SU-DHL-6 (cell line): ENCODE results near the gene TESMIN.

Experiments
- H2AFZ ChIP-seq: fragments of 200-600 bp; sonication (generic); 2 replicates; pipeline ENCODE4 v1.6.1; 2014; ENCODE audit warnings: low read depth, mild to moderate bottlenecking, moderate library complexity, mixed read lengths, antibody characterized with exemption, low read length; ENCODE audit not compliant: severe bottlenecking
- H3F3A ChIP-seq: fragments of 200-600 bp; shearing (Covaris generic); 2 replicates; pipeline ENCODE4 v1.6.0; 2016; ENCODE audit warnings: antibody characterized with exemption, mild to moderate bottlenecking; ENCODE audit not compliant: insufficient read depth
- H3K27ac ChIP-seq: fragments of 200-600 bp; sonication (generic); 2 replicates; pipeline ENCODE4 v1.5.1; 2016; ENCODE audit warnings: low read depth, mild to moderate bottlenecking, low read length, moderate library complexity, mixed read lengths
- H3K27me3 ChIP-seq: fragments of 200-600 bp; sonication (generic), shearing (Covaris generic); 2 replicates; pipeline ENCODE4 v1.6.0; 2014; ENCODE audit warnings: mild to moderate bottlenecking, low read length
- H3K36me3 ChIP-seq: fragments of 200-600 bp; sonication (generic); 2 replicates; pipeline ENCODE4 v1.6.1; 2014; ENCODE audit warnings: mild to moderate bottlenecking, low read length, mixed read lengths
- H3K4me2 ChIP-seq: fragments of 300-600, 200-600 bp; shearing (Covaris generic), sonication (generic); 2 replicates; pipeline ENCODE4 v1.6.0; 2014; ENCODE audit warnings: low read length, low read depth, mild to moderate bottlenecking; ENCODE audit not compliant: poor library complexity, severe bottlenecking
- H3K4me3 ChIP-seq: fragments of 200-600 bp; sonication (generic); 2 replicates; pipeline ENCODE4 v1.5.1; 2014; ENCODE audit warnings: antibody characterized with exemption, low read length, mild to moderate bottlenecking, mixed read lengths; ENCODE audit not compliant: insufficient read depth, poor library complexity, severe bottlenecking
- H3K79me2 ChIP-seq: fragments of 200-600 bp; sonication (generic); 2 replicates; pipeline ENCODE4 v1.6.1; 2014; ENCODE audit warnings: mild to moderate bottlenecking, low read length, moderate library complexity; ENCODE audit not compliant: insufficient read depth
- H3K9ac ChIP-seq: fragments of 200-600 bp; sonication (generic); 2 replicates; pipeline ENCODE4 v1.7.0; 2014; ENCODE audit warnings: mild to moderate bottlenecking, low read length
- H3K9me2 ChIP-seq: fragments of 200-600 bp; sonication (generic); replicated peaks from 2 replicates; pipeline ENCODE4 v1.6.1; 2014; ENCODE audit warnings: low read length; ENCODE audit not compliant: insufficient read depth
- H3K9me3 ChIP-seq: fragments of 200-600 bp; sonication (generic); 2 replicates; pipeline ENCODE4 v1.6.1; 2014; ENCODE audit warnings: low read length, mixed read lengths; ENCODE audit not compliant: insufficient read depth
- H4K20me1 ChIP-seq: fragments of 200-600 bp; sonication (generic); 2 replicates; pipeline ENCODE4 v1.6.1; 2014; ENCODE audit warnings: low read depth, mild to moderate bottlenecking, antibody characterized with exemption, low read length, moderate library complexity, mixed read lengths
- CTCF ChIP-seq: fragments of 200-600 bp; sonication (generic); IDR thresholded peaks from one replicate; pipeline ENCODE4 v1.5.1; 2017; ENCODE audit warnings: antibody characterized with exemption, mild to moderate bottlenecking, low read length, moderate library complexity; ENCODE audit not compliant: insufficient read depth, poor library complexity, severe bottlenecking
- EZH2phosphoT487 ChIP-seq: fragments of 200-600 bp; sonication (generic), shearing (Covaris generic); conservative IDR thresholded peaks from 2 replicates; pipeline ENCODE4 v1.6.1; 2018; ENCODE audit warnings: mild to moderate bottlenecking, antibody characterized with exemption, low read length, moderate library complexity, mixed read lengths

Gene TESMIN

GRCh38 chr11:68682531-68682961, 68.8 kb downstream of the TESMIN start:
- TF ChIP-seq EZH2phosphoT487 (no peak), CTCF (no peak)
- Histone ChIP-seq H3K4me3 (no peak overlapping the region), H3K4me2 (no peak overlapping the region), H3K9ac (no peak overlapping the region), H3F3A (no peaks in the 10 kb centered on the region), H2AFZ (no peak overlapping the region), H3K27ac (no peak overlapping the region), H4K20me1 (no peaks in the 10 kb centered on the region), H3K79me2 (no peaks in the 10 kb centered on the region), H3K9me2 (no peaks in the 10 kb centered on the region), H3K36me3 (no peaks in the 10 kb centered on the region), H3K9me3 (no peaks in the 10 kb centered on the region), H3K27me3 (no peaks in the 10 kb centered on the region; the same call in 1 of the 2 replicates)

- no peaks in the 10 kb centered on the region for H3F3A ChIP-seq
- no peak overlapping the region for H3K9ac ChIP-seq
- H2AFZ ChIP-seq: no peak overlapping the region
- no peaks in the 10 kb centered on the region for H4K20me1 ChIP-seq
- H3K27me3 ChIP-seq: no peaks in the 10 kb centered on the region
- H3K36me3 ChIP-seq: no peaks in the 10 kb centered on the region
- no peaks in the 10 kb centered on the region for H3K79me2 ChIP-seq
- TF ChIP-seq EZH2phosphoT487 (no peak), CTCF (no peak)
- H3K9me2 ChIP-seq: no peaks in the 10 kb centered on the region
- no peak overlapping the region for H3K4me2 ChIP-seq
- H3K9me3 ChIP-seq: no peaks in the 10 kb centered on the region
- H3K4me3 ChIP-seq: no peak overlapping the region
- no peak overlapping the region for H3K27ac ChIP-seq
Measured at GRCh38 chr11:68680541-68681231, 70.6 kb downstream of the TESMIN start.

GRCh38 chr11:68678031-68678441, 73.3 kb downstream of the TESMIN start:
- no peak overlapping the region for H3K9ac ChIP-seq
- H3K4me3 ChIP-seq: no peak overlapping the region
- no peak overlapping the region for H3K4me2 ChIP-seq
- H2AFZ ChIP-seq: no peak overlapping the region
- H3K9me2 ChIP-seq: no peaks in the 10 kb centered on the region
- no peaks in the 10 kb centered on the region for H3K36me3 ChIP-seq
- no peak overlapping the region for H3K27ac ChIP-seq
- no peaks in the 10 kb centered on the region for H4K20me1 ChIP-seq
- no peaks in the 10 kb centered on the region for H3K9me3 ChIP-seq
- H3F3A ChIP-seq: no peaks in the 10 kb centered on the region
- TF ChIP-seq EZH2phosphoT487: no peak
- no peak for TF ChIP-seq CTCF
- H3K27me3 ChIP-seq: no peaks in the 10 kb centered on the region
- H3K79me2 ChIP-seq: no peaks in the 10 kb centered on the region
